IMR-90 (cell line): Measurements from ENCODE around the gene POLR2J. TPM values are rescaled to one million over a fixed set of nuclear protein-coding genes. Genes with fewer than 3 reads are reported as not detected.

Experiments used
- ATAC-seq: fragments of 200-7000 bp; cut with Tn5 transposase; 2 replicates; pipeline ENCODE4 v1.9.1; 2020; ENCODE audit warnings: low read depth, mild to moderate bottlenecking, moderate library complexity
- BruUV-seq: library from RNA; stranded (reverse); fragments of 400-500 nt; replicated peaks from 2 replicates; lab custom pipeline; 2021; lab: Mats Ljungman, UMichigan
- CTCF ChIA-PET: fragments of 300-600 bp; formaldehyde crosslinking; extraction: SDS; loops from one replicate; lab custom pipeline; 2021; ENCODE audit warnings: antibody characterized with exemption; lab: Yijun Ruan, JAX
- POLR2A ChIA-PET: fragments of 300-600 bp; sonication (Branson Sonifier 250); formaldehyde crosslinking; loops from one replicate; lab custom pipeline; 2022; ENCODE audit warnings: antibody characterized with exemption; ENCODE audit not compliant: unreplicated experiment; lab: Charles Lee
- DNase-seq: peaks from one replicate; pipeline ENCODE4 v3.0.0; 2013
- H2AFZ ChIP-seq: replicated peaks from 2 replicates; pipeline ENCODE3; 2013; ENCODE audit warnings: low read length, mild to moderate bottlenecking; ENCODE audit not compliant: poor library complexity
- H2AK5ac ChIP-seq: 2 replicates; pipeline ENCODE4 v1.6.1; 2013; ENCODE audit warnings: low read depth, low read length, inconsistent platforms
- H2AK9ac ChIP-seq: replicated peaks from 2 replicates; pipeline ENCODE3; 2013; ENCODE audit warnings: mild to moderate bottlenecking, low read depth, low read length, moderate library complexity; ENCODE audit not compliant: poor library complexity
- H2BK120ac ChIP-seq: 2 replicates; pipeline ENCODE4 v1.6.1; 2013; ENCODE audit warnings: low read depth, low read length, inconsistent platforms
- H2BK15ac ChIP-seq: 3 replicates; pipeline ENCODE4 v1.6.1; 2013; ENCODE audit warnings: low read depth, low read length, inconsistent platforms
- H2BK20ac ChIP-seq: 2 replicates; pipeline ENCODE4 v1.6.1; 2013; ENCODE audit warnings: low read depth, mild to moderate bottlenecking, inconsistent platforms, low read length, moderate library complexity
- H2BK5ac ChIP-seq: 2 replicates; pipeline ENCODE4 v1.6.1; 2013; ENCODE audit warnings: mild to moderate bottlenecking, low read depth, low read length, inconsistent platforms; ENCODE audit not compliant: poor library complexity, severe bottlenecking
- H3K14ac ChIP-seq: replicated peaks from 2 replicates; pipeline ENCODE4 v1.6.1; 2013; ENCODE audit warnings: low read depth, low read length, inconsistent platforms
- H3K18ac ChIP-seq: 2 replicates; pipeline ENCODE4 v1.6.1; 2013; ENCODE audit warnings: low read depth, low read length, control low read depth
- H3K23ac ChIP-seq: 2 replicates; pipeline ENCODE4 v1.6.1; 2013; ENCODE audit warnings: low read depth, low read length, inconsistent platforms
- H3K27ac ChIP-seq: 2 replicates; pipeline ENCODE4 v1.5.1; 2013; ENCODE audit warnings: mild to moderate bottlenecking, control low read depth, low read length; ENCODE audit not compliant: insufficient read depth
- H3K27me3 ChIP-seq: 2 replicates; pipeline ENCODE4 v1.6.1; 2013; ENCODE audit warnings: low read length; ENCODE audit not compliant: control insufficient read depth, insufficient read depth
- H3K36me3 ChIP-seq: 2 replicates; pipeline ENCODE4 v1.6.1; 2013; ENCODE audit warnings: low read length, mixed read lengths; ENCODE audit not compliant: control insufficient read depth, insufficient read depth
- H3K4ac ChIP-seq: 2 replicates; pipeline ENCODE4 v1.6.1; 2013; ENCODE audit warnings: low read depth, low read length, inconsistent platforms
- H3K4me1 ChIP-seq: 2 replicates; pipeline ENCODE4 v1.6.1; 2013; ENCODE audit warnings: low read length, mixed read lengths; ENCODE audit not compliant: control insufficient read depth, insufficient read depth
- H3K4me2 ChIP-seq: 2 replicates; pipeline ENCODE4 v1.6.1; 2013; ENCODE audit warnings: low read depth, mild to moderate bottlenecking, control low read depth, low read length, moderate library complexity
- H3K4me3 ChIP-seq: 2 replicates; pipeline ENCODE4 v1.5.1; 2013; ENCODE audit warnings: low read depth, mild to moderate bottlenecking, control low read depth, low read length, moderate library complexity; ENCODE audit not compliant: insufficient read depth
- H3K56ac ChIP-seq: 2 replicates; pipeline ENCODE4 v1.6.1; 2013; ENCODE audit warnings: low read length, inconsistent platforms; ENCODE audit not compliant: insufficient read depth; ENCODE audit errors: extremely low read depth
- H3K79me1 ChIP-seq, 2 experiments: 2 replicates each; pipeline ENCODE4 v1.6.1; 2013; ENCODE audit warnings: low read length in 2 of 2, inconsistent platforms in 1 of 2, low read depth in 1 of 2
- H3K9ac ChIP-seq: 2 replicates; pipeline ENCODE4 v1.6.1; 2013; ENCODE audit warnings: low read depth, low read length, control low read depth
- H3K9me1 ChIP-seq: 2 replicates; pipeline ENCODE4 v1.6.1; 2013; ENCODE audit warnings: low read length, inconsistent platforms; ENCODE audit not compliant: insufficient read depth
- H3K9me3 ChIP-seq: 2 replicates; pipeline ENCODE4 v1.6.1; 2013; ENCODE audit warnings: low read length; ENCODE audit not compliant: control insufficient read depth, insufficient read depth
- H4K20me1 ChIP-seq: 2 replicates; pipeline ENCODE4 v1.6.1; 2013; ENCODE audit warnings: low read length, inconsistent platforms; ENCODE audit not compliant: insufficient read depth
- H4K5ac ChIP-seq: 2 replicates; pipeline ENCODE4 v1.6.1; 2013; ENCODE audit warnings: mild to moderate bottlenecking, low read depth, low read length, control low read depth
- H4K8ac ChIP-seq, 2 experiments: 2 replicates each; pipeline ENCODE4 v1.6.1; 2013; ENCODE audit warnings: low read depth in 2 of 2, low read length in 2 of 2, control low read depth in 1 of 2, inconsistent platforms in 1 of 2
- H4K91ac ChIP-seq: 2 replicates; pipeline ENCODE4 v1.6.1; 2013; ENCODE audit warnings: low read depth, low read length, inconsistent platforms; ENCODE audit not compliant: insufficient read depth
- BHLHE40 ChIP-seq: fragments of 150-350 bp; IDR thresholded peaks from 2 replicates; pipeline ENCODE4 v1.6.1; 2016; ENCODE audit warnings: mild to moderate bottlenecking, low read depth, low read length
- CEBPB ChIP-seq: IDR thresholded peaks from 2 replicates; pipeline ENCODE4 v1.6.1; 2012; ENCODE audit warnings: low read depth, low read length, improper control_type of control experiment
- CHD1 ChIP-seq: IDR thresholded peaks from 2 replicates; pipeline ENCODE4 v1.6.1; 2012; ENCODE audit warnings: low read depth, low read length, improper control_type of control experiment
- FOS ChIP-seq: fragments of 150-350 bp; IDR thresholded peaks from 2 replicates; pipeline ENCODE4 v1.6.1; 2016; ENCODE audit warnings: low read depth, low read length
- MAFK ChIP-seq: IDR thresholded peaks from 2 replicates; pipeline ENCODE4 v1.6.1; 2012; ENCODE audit warnings: low read depth, low read length, improper control_type of control experiment
- MAZ ChIP-seq: IDR thresholded peaks from 2 replicates; pipeline ENCODE4 v1.6.1; 2012; ENCODE audit warnings: low read depth, mild to moderate bottlenecking, low read length, improper control_type of control experiment, moderate library complexity, borderline replicate concordance
- MXI1 ChIP-seq: IDR thresholded peaks from 2 replicates; pipeline ENCODE4 v1.6.1; 2012; ENCODE audit warnings: low read depth, mild to moderate bottlenecking, low read length, moderate library complexity, borderline replicate concordance
- NFE2L2 ChIP-seq: fragments of 150-350 bp; IDR thresholded peaks from 2 replicates; pipeline ENCODE4 v1.6.1; 2016; ENCODE audit warnings: low read depth, mild to moderate bottlenecking, low read length
- WGBS, 2 experiments: methylation state at CpG; one replicate each; pipeline versions ENCODE4 v1.1.5 to v1.1.7; 2013; ENCODE audit warnings: missing lambda C conversion rate in 2 of 2; ENCODE audit not compliant: insufficient read length in 1 of 2; ENCODE audit errors: extremely low coverage in 2 of 2; 5-methylcytosine and 5-hydroxymethylcytosine counted together
- dilution Hi-C: fragments of 300-500 bp; cut with HindIII; formaldehyde crosslinking; loops from one replicate; pipeline ENCODE4 v1.14.3; 2018; ENCODE audit warnings: low sequenced_read_pairs; ENCODE audit not compliant: unreplicated experiment
- in situ Hi-C: fragments of 300-500 bp; cut with MboI; formaldehyde crosslinking; loops from 3 replicates; pipeline ENCODE4 v1.14.3; 2019; ENCODE audit warnings: low sequenced_read_pairs, inconsistent platforms, mixed read lengths
- intact Hi-C: fragments of 100-400 bp; cut with micrococcal nuclease; formaldehyde crosslinking; loops from 2 replicates; pipeline ENCODE4 v1.10.0; 2022
- polyA plus RNA-seq, 3 experiments: library from polyadenylated mRNA; depleted of rRNA; stranded (reverse); fragments of >200 nt; gene quantifications; 2 replicates each; pipeline ENCODE4 v1.2.3, GENCODE V29; 2012; ENCODE audit warnings: low replicate concordance in 1 of 3
- total RNA-seq: library from RNA; depleted of rRNA; stranded (reverse); fragments of >200 nt; gene quantifications from 2 replicates; pipeline ENCODE4 v1.2.3, GENCODE V29; 2012

Gene POLR2J
- total and polyA plus RNA-seq, 2 of the 4 experiments (the other 2 are of a cell fraction) = 20.8 to 92.6 TPM

GRCh38 chr7:102464577-102465280, 14.0 kb downstream of the POLR2J start, which contains the start of the genes ALKBH4 and LRWD1 (continued):
- TF ChIP-seq NFE2L2 = no peak

- Histone ChIP-seq H3K9me3 (no peaks in the 10 kb centered on the region), H3K4ac (peak overlapping the region; percentile 96), H3K79me1 (peaks cover 25 to 64% of the 10 kb centered on the region in 2 experiments), H3K4me2 (peak overlapping the region; percentile 98), H2BK120ac (peak overlapping the region; percentile 52), H3K9ac (peak overlapping the region; percentile 98), H3K36me3 (peaks cover 15% of the 10 kb centered on the region), H2BK20ac (no peak overlapping the region), H3K14ac (peak overlapping the region; percentile 94), H4K20me1 (peaks cover 6% of the 10 kb centered on the region), H4K8ac (peak overlapping the region; percentile 96 to 98), H2AK9ac (peak overlapping the region; percentile 96), H4K5ac (peak overlapping the region; percentile 97), H3K18ac (peak overlapping the region; percentile 25; the same call in 1 of the 2 replicates), H4K91ac (peak overlapping the region; percentile 96), H3K23ac (peak overlapping the region; percentile 95), H3K27me3 (no peaks in the 10 kb centered on the region), H2BK15ac (peak overlapping the region; percentile 24; the same call in 1 of the 3 replicates), H3K27ac (peak overlapping the region; percentile 89), H2AK5ac (peak overlapping the region; percentile 87), H2AFZ (peak overlapping the region; percentile 97), H3K56ac (peak overlapping the region; percentile 73), H2BK5ac (peak overlapping the region; percentile 61), H3K9me1 (peaks cover 12% of the 10 kb centered on the region), H3K4me3 (peak overlapping the region; percentile 83), H3K4me1 (peaks cover 6% of the 10 kb centered on the region)
- TF ChIP-seq MAFK = no peak
- TF ChIP-seq BHLHE40 = no peak
- no peak for TF ChIP-seq FOS
- TF ChIP-seq MAZ = no peak
- TF ChIP-seq MXI1 = no peak
- TF ChIP-seq CHD1 = no peak
- no peak for TF ChIP-seq CEBPB
- in situ Hi-C loops (no loop called here), intact Hi-C loops (no loop called here), dilution Hi-C loops (no loop called here)
- POLR2A ChIA-PET = no interaction called here
- ATAC-seq = peak; percentile 12
- DNase-seq = no peak
- WGBS, 2 experiments = 14% methylated on average over 22 of the region's 24 CpGs; no CpG with 5 or more reads in 1 of the 2 experiments
- CTCF ChIA-PET = interaction anchor here (0.6 kb wide), 1 partner anchor 1142 kb away, joined by 3 read pairs; no protein-coding TSS in a partner anchor
- BruUV-seq = no TSS peak
Observed at GRCh38 chr7:102463841-102464576, 14.7 kb downstream of the POLR2J start.
